Adipocyte (in vitro differentiated cells): Measurements from ENCODE around the gene CELF6.

Experiments used
- DNase-seq: peaks from one replicate; pipeline ENCODE4 v3.0.0-alpha.2; 2015; ENCODE audit warnings: low read depth
- H3K27me3 ChIP-seq: replicated peaks from 2 replicates; pipeline ENCODE4 v1.7.0; 2013; ENCODE audit warnings: mild to moderate bottlenecking, low read length, moderate library complexity; ENCODE audit not compliant: control insufficient read depth, insufficient read depth
- H3K36me3 ChIP-seq: 2 replicates; pipeline ENCODE4 v1.7.0; 2013; ENCODE audit warnings: low read length, mild to moderate bottlenecking, moderate library complexity; ENCODE audit not compliant: control insufficient read depth, insufficient read depth, severe bottlenecking
- H3K4me1 ChIP-seq: 2 replicates; pipeline ENCODE4 v1.7.0; 2013; ENCODE audit warnings: mild to moderate bottlenecking, low read length, moderate library complexity; ENCODE audit not compliant: control insufficient read depth, insufficient read depth
- H3K4me3 ChIP-seq: 2 replicates; pipeline ENCODE4 v1.7.0; 2013; ENCODE audit warnings: mild to moderate bottlenecking, low read length, moderate library complexity
- H3K9ac ChIP-seq: 2 replicates; pipeline ENCODE4 v1.7.0; 2013; ENCODE audit warnings: mild to moderate bottlenecking, low read length, moderate library complexity
- H3K9me3 ChIP-seq: 2 replicates; pipeline ENCODE4 v1.7.0; 2013; ENCODE audit warnings: mild to moderate bottlenecking, low read length, moderate library complexity; ENCODE audit not compliant: control insufficient read depth

Gene CELF6

DNA sequence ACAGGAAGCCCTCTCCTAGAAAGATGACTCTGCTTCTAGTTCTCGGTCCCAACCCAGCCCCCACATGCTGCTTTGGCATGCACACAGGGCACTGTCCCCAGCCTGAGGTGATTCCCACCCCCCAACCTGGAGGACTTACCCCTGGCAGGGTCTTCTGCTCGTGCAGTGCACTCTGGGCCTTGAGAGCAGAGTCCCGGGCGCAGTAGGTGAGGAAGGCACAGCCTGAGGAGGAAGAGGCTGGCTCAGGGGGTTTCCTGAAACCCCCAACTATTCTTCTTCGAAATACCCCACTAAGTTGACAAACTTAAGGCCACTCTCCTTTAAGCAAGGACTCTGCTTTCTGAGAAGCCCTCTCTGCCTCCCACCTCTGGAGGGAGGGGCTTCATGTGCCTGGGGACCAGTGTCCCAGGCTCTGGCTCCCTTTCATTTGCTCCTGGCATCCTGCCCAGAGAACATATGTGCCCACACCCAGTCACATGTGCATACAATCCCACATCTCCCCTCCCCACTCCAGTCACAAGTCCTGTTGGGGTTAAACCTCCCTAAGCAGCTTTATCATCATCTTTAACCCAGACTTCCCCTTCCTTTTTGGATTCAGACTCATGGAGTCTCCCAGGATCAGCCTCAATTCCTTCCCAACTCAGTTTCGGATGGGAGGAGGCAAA, 4.1 kb downstream of the CELF6 start:
- no peak overlapping the region for H3K4me3 ChIP-seq
- peaks cover 6% of the 10 kb centered on the region for H3K4me1 ChIP-seq
- H3K9me3 ChIP-seq, result no peaks in the 10 kb centered on the region
- H3K9ac ChIP-seq, result no peak overlapping the region
- no peak for DNase-seq
- peaks cover 14% of the 10 kb centered on the region for H3K27me3 ChIP-seq
- H3K36me3 ChIP-seq, result no peaks in the 10 kb centered on the region

GRCh38 chr15:72313881-72314280, 6.1 kb downstream of the CELF6 start:
- H3K9ac ChIP-seq, result no peak overlapping the region
- H3K36me3 ChIP-seq, result no peaks in the 10 kb centered on the region
- H3K4me3 ChIP-seq, result no peak overlapping the region
- no peak for DNase-seq
- peaks cover 3% of the 10 kb centered on the region for H3K4me1 ChIP-seq
- no peaks in the 10 kb centered on the region for H3K9me3 ChIP-seq
- H3K27me3 ChIP-seq, result peaks cover 16% of the 10 kb centered on the region

DNA sequence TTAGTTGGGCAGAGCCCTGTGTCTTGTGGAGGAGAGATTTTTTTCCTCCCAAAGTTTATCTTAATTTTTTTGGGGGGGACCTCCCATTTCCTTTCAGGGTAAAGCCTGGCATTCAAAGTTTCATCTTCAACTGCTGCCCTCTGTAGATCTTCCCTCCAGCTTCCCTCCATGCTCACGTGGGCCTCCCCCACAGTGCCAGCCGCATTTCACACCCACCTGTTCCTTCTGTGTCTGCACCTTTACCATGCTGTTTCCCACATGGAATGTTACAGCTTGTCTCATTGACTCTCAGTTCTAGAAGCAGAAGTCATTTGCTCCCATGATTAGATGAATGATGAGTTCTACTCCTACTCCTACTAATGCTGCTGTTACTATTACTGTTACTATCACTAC, 6.5 kb downstream of the CELF6 start:
- DNase-seq, result no peak
- Histone ChIP-seq H3K36me3 (no peaks in the 10 kb centered on the region), H3K9ac (no peak overlapping the region), H3K4me3 (no peak overlapping the region), H3K9me3 (no peaks in the 10 kb centered on the region), H3K27me3 (peaks cover 12% of the 10 kb centered on the region), H3K4me1 (peaks cover 3% of the 10 kb centered on the region)

- peaks cover 8% of the 10 kb centered on the region for H3K27me3 ChIP-seq
- H3K4me3 ChIP-seq, result no peak overlapping the region
- peak; percentile 83 for DNase-seq
Measured at GRCh38 chr15:72312605-72313447, 7.1 kb downstream of the CELF6 start.

GRCh38 chr15:72307026-72307425, 12.9 kb downstream of the CELF6 start:
- H3K4me3 ChIP-seq, result no peak overlapping the region
- no peak overlapping the region for H3K9ac ChIP-seq
- H3K9me3 ChIP-seq, result no peaks in the 10 kb centered on the region
- peaks cover 17% of the 10 kb centered on the region for H3K4me1 ChIP-seq
- DNase-seq, result no peak
- no peaks in the 10 kb centered on the region for H3K36me3 ChIP-seq
- H3K27me3 ChIP-seq, result peaks cover 3% of the 10 kb centered on the region

More at GRCh38 chr15:72312605-72313447, 7.1 kb downstream of the CELF6 start:
- Histone ChIP-seq H3K9me3 (no peaks in the 10 kb centered on the region), H3K9ac (no peak overlapping the region), H3K4me1 (peaks cover 3% of the 10 kb centered on the region), H3K36me3 (no peaks in the 10 kb centered on the region)

- no peaks in the 10 kb centered on the region for H3K36me3 ChIP-seq
- no peaks in the 10 kb centered on the region for H3K9me3 ChIP-seq
- peaks cover 3% of the 10 kb centered on the region for H3K27me3 ChIP-seq
- peak; percentile 17 for DNase-seq
- H3K9ac ChIP-seq, result no peak overlapping the region
- peaks cover 17% of the 10 kb centered on the region for H3K4me1 ChIP-seq
- H3K4me3 ChIP-seq, result no peak overlapping the region
Measured at GRCh38 chr15:72306211-72306785, 13.7 kb downstream of the CELF6 start.

DNA sequence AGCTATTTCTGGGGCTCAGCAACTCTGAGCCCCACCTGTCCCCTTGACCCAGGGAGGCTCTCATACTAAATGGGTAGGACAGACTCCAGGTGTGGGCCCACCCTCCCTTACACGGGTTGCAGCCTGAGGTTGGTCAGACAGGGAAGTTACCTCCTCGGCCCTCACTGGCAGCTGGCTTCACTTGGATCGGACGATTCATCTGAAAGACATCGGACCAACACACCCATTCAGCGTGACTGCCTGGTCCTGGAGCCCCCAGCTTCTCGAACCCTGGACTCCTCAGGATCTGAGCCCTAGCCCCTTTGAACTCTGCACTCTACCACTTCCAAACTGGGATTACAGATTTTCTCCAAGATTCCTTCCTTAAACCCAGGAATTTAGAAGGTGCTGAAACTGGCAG, 15.4 kb downstream of the CELF6 start:
- H3K9ac ChIP-seq, result peak overlapping the region; percentile 65
- peaks cover 17% of the 10 kb centered on the region for H3K4me1 ChIP-seq
- H3K4me3 ChIP-seq, result no peak overlapping the region
- H3K9me3 ChIP-seq, result no peaks in the 10 kb centered on the region
- no peaks in the 10 kb centered on the region for H3K36me3 ChIP-seq
- H3K27me3 ChIP-seq, result no peaks in the 10 kb centered on the region
- no peak for DNase-seq

DNA sequence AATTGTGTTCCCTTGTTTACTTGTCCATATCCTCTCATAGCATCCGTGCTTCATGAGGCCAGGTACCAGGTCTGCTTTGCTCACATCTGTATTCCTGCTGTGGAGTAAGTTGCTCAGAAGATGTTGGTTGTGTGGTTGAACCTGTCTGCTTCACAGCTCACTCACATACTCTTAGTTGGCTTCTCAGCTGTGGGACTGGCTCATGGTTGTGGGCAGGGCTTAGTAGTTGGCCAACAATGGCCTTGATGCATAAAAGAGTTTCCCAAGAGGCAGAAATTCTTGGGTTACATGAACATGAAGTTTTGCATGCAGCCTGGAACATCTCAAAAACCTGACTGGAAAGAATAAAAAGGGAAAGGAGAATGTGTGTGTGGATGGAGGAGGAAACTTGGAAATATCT, 17.0 kb downstream of the CELF6 start:
- DNase-seq, result no peak
- Histone ChIP-seq H3K27me3 (no peaks in the 10 kb centered on the region), H3K4me3 (no peak overlapping the region), H3K36me3 (no peaks in the 10 kb centered on the region), H3K9me3 (no peaks in the 10 kb centered on the region), H3K4me1 (peaks cover 17% of the 10 kb centered on the region), H3K9ac (no peak overlapping the region)

DNA sequence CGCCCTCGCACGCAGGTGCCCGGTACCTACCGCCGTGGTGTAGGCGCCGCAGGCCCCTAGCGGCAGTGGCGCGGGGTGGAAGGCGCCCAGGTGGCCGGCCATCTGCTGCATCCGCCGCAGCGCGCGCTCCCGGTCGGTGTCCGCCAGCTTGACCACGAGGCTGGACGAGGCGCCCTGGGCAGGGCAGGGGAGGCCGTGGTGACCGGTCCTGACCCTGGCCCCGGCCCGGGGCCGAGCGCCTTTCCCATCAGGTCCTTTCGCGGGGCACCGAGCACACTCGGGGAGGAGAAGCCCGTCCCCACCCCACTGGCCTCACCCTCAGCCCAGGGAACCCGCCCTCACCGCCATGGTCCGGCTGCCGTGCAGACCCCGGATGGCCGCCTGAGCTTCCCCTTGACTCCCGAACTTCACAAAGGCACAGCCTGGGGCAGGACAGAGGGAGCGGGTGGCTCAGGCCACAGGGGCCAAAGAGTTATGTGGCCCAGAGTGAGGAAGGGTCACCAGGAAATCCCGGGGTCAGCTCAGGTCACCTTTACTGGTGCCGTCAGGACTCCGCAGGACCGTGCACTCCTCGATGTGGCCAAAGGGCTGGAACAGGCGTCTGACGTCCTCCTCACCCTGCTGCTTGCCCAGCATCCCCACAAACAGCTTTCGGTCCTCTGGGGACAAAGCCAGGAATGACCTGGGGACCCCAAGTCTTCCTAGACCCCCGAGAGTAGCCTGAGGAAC, 30.2 kb downstream of the CELF6 start:
- Histone ChIP-seq H3K9ac (no peak overlapping the region), H3K9me3 (no peaks in the 10 kb centered on the region), H3K27me3 (peaks cover 10% of the 10 kb centered on the region), H3K36me3 (no peaks in the 10 kb centered on the region), H3K4me3 (no peak overlapping the region), H3K4me1 (no peaks in the 10 kb centered on the region)
- no peak for DNase-seq

- no peak for DNase-seq
- no peaks in the 10 kb centered on the region for H3K4me1 ChIP-seq
- H3K27me3 ChIP-seq, result peaks cover 10% of the 10 kb centered on the region
- H3K9ac ChIP-seq, result no peak overlapping the region
- no peak overlapping the region for H3K4me3 ChIP-seq
- H3K9me3 ChIP-seq, result no peaks in the 10 kb centered on the region
- H3K36me3 ChIP-seq, result no peaks in the 10 kb centered on the region
Measured at GRCh38 chr15:72288796-72289596, 31.0 kb downstream of the CELF6 start.
